Fibroblast of skin of abdomen (primary cell): ENCODE measurements around the gene RELCH. TPM values are rescaled to one million over a fixed set of nuclear protein-coding genes. Genes with fewer than 3 reads are reported as not detected.
"Not testable (repeated sequence)": the region's sequence is repeated elsewhere in the genome, so short reads cannot be mapped to it uniquely, and the experiment has no call there.

Experiments used
- DNase-seq: peaks from one replicate; pipeline ENCODE4 v3.0.0-alpha.2; 2013
- polyA plus RNA-seq, 2 experiments: library from polyadenylated mRNA; unstranded; fragments of 120-200 nt; gene quantifications; one replicate each; pipeline ENCODE4 v1.2.1, GENCODE V29; 2013; ENCODE audit not compliant: insufficient read length in 2 of 2

RELCH gene
- polyA plus RNA-seq (2013, experiment 1 of 2; ENCODE audit: insufficient read length) = 12.7 TPM
- polyA plus RNA-seq (2013, experiment 2 of 2; ENCODE audit: insufficient read length) = 11.4 TPM

GRCh38 chr18:62186774-62187542 lies at the start of gene RELCH, which contains the start of gene PIGN:
RELCH (plus strand) TSS chr18:62187255; CDS start chr18:62187506, 251 bp downstream.
PIGN (minus strand) TSS chr18:62187056; CDS start chr18:62161353, 25,703 bp downstream.
- DNase-seq = peak; percentile 99

- DNase-seq = peak; percentile 6
Measured at GRCh38 chr18:62138461-62139235, 48.4 kb upstream of the RELCH start.

- no peak for DNase-seq
Measured at GRCh38 chr18:62140259-62140658, 46.8 kb upstream of the RELCH start.

GRCh38 chr18:62144338-62144737 lies 42.7 kb upstream of the RELCH start:
- DNase-seq = no peak

GRCh38 chr18:62151068-62151771 lies 35.8 kb upstream of the RELCH start:
- DNase-seq = no peak

- DNase-seq = no peak
Measured at GRCh38 chr18:62152844-62153243, 34.2 kb upstream of the RELCH start.

GRCh38 chr18:62157843-62158242 lies 29.2 kb upstream of the RELCH start:
- no peak for DNase-seq

GRCh38 chr18:62164310-62164709 lies 22.7 kb upstream of the RELCH start:
- no peak for DNase-seq

- DNase-seq = no peak
Measured at GRCh38 chr18:62164855-62165487, 22.1 kb upstream of the RELCH start.

- no peak for DNase-seq
Measured at GRCh38 chr18:62165583-62165982, 21.5 kb upstream of the RELCH start.

GRCh38 chr18:62166524-62166923 lies 20.5 kb upstream of the RELCH start:
- DNase-seq = not testable (repeated sequence)

GRCh38 chr18:62170857-62171256 lies 16.2 kb upstream of the RELCH start:
- DNase-seq = no peak

- DNase-seq = no peak
Measured at GRCh38 chr18:62172298-62172697, 14.8 kb upstream of the RELCH start.

GRCh38 chr18:62175521-62175920 lies 11.5 kb upstream of the RELCH start:
- DNase-seq = no peak

- DNase-seq = no peak
Measured at GRCh38 chr18:62177271-62177670, 9.8 kb upstream of the RELCH start.

- DNase-seq = no peak
Measured at GRCh38 chr18:62179213-62179612, 7.8 kb upstream of the RELCH start.

GRCh38 chr18:62182220-62182619 lies 4.8 kb upstream of the RELCH start:
- no peak for DNase-seq

- DNase-seq = peak; percentile 48
Measured at GRCh38 chr18:62183578-62184195, 3.4 kb upstream of the RELCH start.

GRCh38 chr18:62186499-62186773 lies 619 bp upstream of the RELCH start:
- no peak for DNase-seq

- peak; percentile 9 for DNase-seq
Measured at GRCh38 chr18:62187543-62188510, 772 bp downstream of the RELCH start.

- DNase-seq = no peak
Measured at GRCh38 chr18:62189208-62189607, 2.2 kb downstream of the RELCH start.
